ENCODE data around the gene TMEM131.

TMEM131 gene

DNA sequence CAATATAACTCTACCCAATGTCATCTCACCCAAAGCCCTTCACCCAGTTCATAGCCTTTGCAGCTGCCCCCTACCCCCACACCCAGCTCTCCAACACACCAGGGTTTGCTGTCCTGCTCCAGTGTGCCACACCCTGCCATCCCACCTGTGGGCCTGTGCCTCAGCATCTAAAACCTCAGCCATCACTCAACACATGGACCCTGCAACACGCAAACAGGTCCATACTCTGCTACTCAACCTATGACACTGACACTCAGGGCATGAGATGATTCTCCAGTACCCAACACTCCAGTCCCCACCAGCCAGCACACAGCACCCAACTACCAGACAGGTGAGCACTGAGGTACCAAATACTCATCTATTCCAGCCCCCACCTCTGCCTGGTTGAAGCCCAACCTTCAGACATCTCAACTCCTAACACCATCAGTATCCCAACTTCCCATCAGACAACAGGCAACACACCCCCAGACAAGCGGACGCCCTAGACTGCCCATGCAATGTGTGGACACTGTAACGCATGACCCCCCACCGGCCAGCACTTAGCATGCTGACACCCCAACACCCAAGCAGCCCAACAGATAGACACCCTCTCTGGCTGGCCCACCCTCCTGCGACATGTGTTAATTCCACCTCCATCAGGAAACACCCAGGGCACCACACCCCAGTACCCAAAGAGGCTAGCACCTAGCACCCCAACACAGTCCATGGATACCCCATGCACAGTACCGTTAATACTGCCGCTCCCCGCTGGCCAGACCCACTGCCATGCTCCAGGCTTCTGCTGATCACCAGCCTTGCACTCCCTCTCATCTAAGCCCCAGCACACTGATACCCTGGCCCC lies 257.3 kb downstream of the TMEM131 start:
- no peak overlapping the region for H3K4me3 ChIP-seq (ENCODE audit: low read depth, low read length)
- TF ChIP-seq, protein P1, sequence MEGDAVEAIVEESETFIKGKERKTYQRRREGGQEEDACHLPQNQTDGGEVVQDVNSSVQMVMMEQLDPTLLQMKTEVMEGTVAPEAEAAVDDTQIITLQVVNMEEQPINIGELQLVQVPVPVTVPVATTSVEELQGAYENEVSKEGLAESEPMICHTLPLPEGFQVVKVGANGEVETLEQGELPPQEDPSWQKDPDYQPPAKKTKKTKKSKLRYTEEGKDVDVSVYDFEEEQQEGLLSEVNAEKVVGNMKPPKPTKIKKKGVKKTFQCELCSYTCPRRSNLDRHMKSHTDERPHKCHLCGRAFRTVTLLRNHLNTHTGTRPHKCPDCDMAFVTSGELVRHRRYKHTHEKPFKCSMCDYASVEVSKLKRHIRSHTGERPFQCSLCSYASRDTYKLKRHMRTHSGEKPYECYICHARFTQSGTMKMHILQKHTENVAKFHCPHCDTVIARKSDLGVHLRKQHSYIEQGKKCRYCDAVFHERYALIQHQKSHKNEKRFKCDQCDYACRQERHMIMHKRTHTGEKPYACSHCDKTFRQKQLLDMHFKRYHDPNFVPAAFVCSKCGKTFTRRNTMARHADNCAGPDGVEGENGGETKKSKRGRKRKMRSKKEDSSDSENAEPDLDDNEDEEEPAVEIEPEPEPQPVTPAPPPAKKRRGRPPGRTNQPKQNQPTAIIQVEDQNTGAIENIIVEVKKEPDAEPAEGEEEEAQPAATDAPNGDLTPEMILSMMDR (IDR thresholded peaks at IDR 0.05; ENCODE audit: borderline replicate concordance, insufficient read depth, low read depth, low read length), result no peak

- H3K4me3 ChIP-seq (ENCODE audit: low read depth, low read length), result no peak overlapping the region
- TF ChIP-seq, protein P1 (IDR thresholded peaks at IDR 0.05; ENCODE audit: borderline replicate concordance, insufficient read depth, low read depth, low read length), result no peak
These were observed 258.1 kb downstream of the TMEM131 start for GRCh38 chr2:97737421-97738178.

- TF ChIP-seq, protein P1 (IDR thresholded peaks at IDR 0.05; ENCODE audit: borderline replicate concordance, insufficient read depth, low read depth, low read length), result no peak
- no peak overlapping the region for H3K4me3 ChIP-seq (ENCODE audit: low read depth, low read length)
These were observed 259.0 kb downstream of the TMEM131 start for GRCh38 chr2:97736608-97737330.

DNA sequence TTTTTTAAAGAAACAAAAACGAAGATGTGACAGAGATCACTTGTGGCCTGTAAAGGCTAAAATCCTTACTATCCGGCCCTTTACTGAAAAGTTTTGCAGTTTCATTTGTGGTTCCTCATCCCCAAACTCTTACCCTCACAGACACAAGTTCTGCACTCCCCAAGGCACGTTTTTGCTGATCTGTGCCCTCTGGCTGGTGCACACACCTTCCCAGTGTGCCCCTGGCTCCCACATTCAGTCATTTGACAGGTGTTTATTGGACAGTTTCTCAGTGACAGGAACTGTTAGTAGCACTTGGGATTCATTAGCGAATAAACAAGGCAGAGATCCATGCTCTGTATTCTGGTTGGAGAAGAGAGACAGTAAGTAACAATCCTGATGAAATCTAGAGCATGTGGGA lies 259.6 kb downstream of the TMEM131 start:
- no peak overlapping the region for H3K4me3 ChIP-seq (ENCODE audit: low read depth, low read length)
- TF ChIP-seq, protein P1 (IDR thresholded peaks at IDR 0.05; ENCODE audit: borderline replicate concordance, insufficient read depth, low read depth, low read length), result no peak

DNA sequence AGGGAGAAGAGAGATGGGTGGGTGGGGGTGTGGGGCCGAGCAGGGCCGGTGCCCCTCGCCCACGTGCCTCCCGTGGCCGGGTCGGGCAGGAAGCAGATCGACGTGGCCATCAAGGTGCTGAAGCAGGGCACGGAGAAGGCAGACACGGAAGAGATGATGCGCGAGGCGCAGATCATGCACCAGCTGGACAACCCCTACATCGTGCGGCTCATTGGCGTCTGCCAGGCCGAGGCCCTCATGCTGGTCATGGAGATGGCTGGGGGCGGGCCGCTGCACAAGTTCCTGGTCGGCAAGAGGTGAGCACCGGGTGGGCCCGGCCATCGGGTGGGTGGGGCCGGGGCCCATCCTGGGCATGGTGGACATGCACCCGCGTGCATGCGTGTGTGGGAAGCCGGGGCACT lies 260.6 kb downstream of the TMEM131 start:
- TF ChIP-seq, protein P1 (IDR thresholded peaks at IDR 0.05; ENCODE audit: borderline replicate concordance, insufficient read depth, low read depth, low read length), result no peak
- no peak overlapping the region for H3K4me3 ChIP-seq (ENCODE audit: low read depth, low read length)

GRCh38 chr2:97734061-97735051 lies 261.4 kb downstream of the TMEM131 start:
- H3K4me3 ChIP-seq (ENCODE audit: low read depth, low read length), result no peak overlapping the region
- TF ChIP-seq, protein P1 (IDR thresholded peaks at IDR 0.05; ENCODE audit: borderline replicate concordance, insufficient read depth, low read depth, low read length), result no peak
